NCI-H748 treated with DMSO at 0.1 percent for 48 hours (cell line): ENCODE measurements around the gene CDK5.

Experiments used
- DNase-seq: peaks from one replicate; lab custom pipeline; 2025; lab: John Stamatoyannopoulos, UW

CDK5 gene

GRCh38 chr7:151057506-151057988, at the start of gene CDK5:
TSS of gene CDK5 (minus strand) at chr7:151057897. CDS start at chr7:151057848, 49 bp downstream.
- DNase-seq = peak; percentile 49

GRCh38 chr7:151104411-151105235, 46.9 kb upstream of the CDK5 start:
- DNase-seq = no peak

DNA sequence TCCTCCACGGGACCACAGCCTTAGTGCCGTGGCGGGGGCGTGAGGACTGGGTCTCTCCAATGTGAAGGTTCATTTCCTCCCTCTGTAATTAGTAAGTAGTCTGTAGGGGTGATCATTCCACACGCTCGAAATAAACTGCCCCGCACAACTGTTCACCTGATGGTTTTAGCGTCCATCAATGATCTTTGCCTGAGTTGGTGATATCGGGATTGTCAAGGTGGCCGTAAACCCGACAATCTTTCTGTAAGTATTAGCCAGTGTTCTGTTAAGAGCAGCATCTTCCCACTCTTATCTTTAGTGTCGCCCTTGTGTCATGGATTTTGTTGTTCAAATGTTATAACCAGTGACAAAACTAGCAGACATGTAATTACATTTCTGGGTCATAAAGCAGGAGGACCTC, 46.3 kb upstream of the CDK5 start:
- no peak for DNase-seq

DNA sequence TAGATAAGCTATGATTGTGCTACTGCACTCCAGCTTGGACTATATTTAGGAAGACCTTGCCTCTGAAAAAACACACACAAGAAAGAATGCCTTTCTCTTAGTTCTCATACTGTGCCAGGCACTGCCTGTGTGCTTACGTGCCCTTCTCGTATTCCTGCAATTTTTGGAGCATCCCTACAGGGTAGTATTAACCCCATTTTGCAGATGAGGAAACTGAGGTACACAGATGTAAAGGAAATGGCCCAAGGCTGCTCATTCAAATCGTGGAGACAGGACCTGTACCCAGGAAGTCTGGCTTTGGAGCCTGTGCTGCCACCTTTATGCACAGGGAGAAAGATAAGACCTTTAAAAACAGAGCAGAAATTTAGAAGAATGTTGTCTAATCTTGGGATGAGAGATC, 45.3 kb upstream of the CDK5 start:
- no peak for DNase-seq

- no peak for DNase-seq
Observed at GRCh38 chr7:151101621-151102396, 44.1 kb upstream of the CDK5 start.

- DNase-seq = no peak
Observed at GRCh38 chr7:151100921-151101320, 43.2 kb upstream of the CDK5 start.

DNA sequence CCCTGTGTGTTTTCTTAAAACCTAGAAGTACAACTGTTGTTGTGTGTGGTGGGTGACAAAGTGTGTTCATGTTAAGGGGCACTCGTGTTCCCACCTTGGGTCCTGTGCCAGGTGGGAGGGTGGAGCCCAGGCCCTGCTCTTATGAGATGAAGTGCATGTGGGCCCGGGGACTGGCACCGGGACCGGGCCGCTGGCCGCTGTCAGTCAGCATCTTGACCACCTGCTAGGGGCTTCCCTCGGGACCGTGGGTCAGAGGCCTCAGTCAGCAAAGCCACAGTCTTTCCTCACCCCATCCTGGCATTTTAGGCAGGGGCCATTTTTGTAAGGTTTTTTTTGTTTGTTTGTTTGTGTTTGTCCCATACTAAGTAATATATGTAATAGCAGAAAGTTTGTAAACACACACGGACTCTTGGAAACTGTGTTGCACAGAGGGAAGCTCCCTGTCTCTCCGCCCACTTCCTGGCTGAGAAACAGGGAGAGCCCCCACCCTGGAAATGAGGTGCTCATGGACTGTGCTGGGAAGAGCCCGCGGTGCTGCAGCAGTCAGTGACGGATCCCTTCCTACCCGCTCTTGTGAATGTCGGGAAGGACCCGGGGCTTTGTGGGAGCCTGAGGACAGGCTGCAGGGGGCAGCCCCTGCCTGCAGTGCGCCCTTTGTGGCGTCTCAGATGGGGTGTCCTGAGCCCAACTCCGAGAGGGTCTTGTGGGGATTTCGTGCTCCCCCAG, 42.0 kb upstream of the CDK5 start:
- no peak for DNase-seq

DNA sequence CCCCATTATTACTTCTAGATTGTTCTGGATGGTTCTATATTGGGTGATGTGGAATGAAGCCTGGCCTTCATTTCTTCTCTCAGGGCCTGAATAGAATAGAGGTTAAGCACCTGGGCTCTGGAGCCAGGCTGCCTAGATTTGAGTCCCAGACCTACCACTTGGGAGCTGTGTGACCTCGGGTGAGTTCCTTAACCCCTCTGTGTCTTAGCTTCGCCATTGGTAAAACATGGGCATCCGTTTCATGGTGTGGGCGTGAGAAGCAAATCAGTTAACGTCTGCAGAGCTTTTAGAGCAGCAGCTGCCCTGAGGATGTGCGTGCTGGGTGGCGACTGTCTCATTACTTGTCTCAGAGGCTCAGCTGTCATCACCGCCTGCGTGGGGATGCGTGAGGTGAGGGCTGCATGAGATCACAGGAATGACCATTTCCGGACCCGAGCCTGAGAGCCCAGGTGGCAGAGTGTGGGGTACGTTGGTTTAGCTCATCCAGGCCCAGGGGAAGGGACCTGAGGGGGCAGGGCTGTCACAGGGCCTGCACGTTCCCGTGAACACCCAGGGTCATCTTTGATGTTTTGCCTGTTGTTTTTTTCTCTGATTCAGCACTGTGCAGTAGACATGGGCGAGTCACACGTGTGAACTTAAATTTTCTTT, 38.3 kb upstream of the CDK5 start:
- DNase-seq = no peak

DNA sequence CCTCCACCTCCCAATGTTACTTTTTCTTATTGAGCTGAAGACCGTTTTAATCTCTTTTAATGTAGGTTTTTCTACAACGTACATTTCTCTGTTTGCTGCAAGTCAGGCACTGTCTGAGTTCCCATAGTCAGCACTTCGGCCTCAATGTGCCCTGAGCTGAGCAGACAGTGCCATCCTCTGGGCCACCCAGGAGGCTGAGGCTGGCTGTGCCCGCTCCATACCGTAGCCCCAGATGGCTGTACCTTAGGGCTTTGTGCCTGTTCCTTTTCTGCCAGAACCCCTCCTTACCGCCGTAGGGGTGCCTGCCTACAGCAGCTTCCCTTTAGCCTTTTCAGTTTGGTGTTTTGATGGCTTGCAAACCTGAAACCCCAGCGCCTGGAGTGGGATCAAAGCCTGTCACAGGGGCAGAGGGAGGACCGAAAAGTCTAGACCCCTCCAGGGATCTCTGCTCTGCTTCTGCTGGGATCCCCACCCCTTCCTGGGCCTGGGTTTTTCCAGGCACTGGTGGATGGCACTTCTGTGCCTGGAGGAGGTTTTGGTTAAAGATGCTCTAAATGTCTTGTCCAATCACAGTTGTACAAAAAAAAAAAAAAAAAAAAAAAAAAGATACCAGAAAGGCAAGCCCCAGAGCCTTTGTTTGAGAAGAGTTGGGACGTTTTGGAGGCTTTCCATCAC, 37.6 kb upstream of the CDK5 start:
- DNase-seq = no peak

- DNase-seq = no peak
Observed at GRCh38 chr7:151094675-151095074, 37.0 kb upstream of the CDK5 start.

DNA sequence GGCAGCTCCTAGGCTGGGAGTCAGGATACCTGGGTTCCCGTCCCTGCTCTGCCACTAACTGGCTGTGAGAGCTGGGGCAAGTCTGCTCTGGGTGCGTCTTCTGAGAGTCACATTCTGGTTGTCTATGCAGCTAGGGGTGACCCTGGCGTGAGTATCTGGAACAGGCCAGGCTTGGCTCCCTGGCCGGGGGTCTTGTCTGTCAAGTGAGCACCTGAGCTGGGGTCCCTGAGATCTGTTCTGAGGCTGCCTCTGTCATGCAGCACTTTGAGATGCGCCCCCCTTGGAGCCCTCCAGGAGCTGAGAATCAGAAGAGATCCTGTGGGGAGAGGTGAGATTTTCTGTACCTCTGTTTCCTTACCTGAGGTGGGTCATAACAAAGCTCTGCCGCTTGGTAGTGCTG, 36.1 kb upstream of the CDK5 start:
- no peak for DNase-seq

GRCh38 chr7:151091988-151092387, 34.3 kb upstream of the CDK5 start:
- DNase-seq = no peak

GRCh38 chr7:151091431-151091830, 33.7 kb upstream of the CDK5 start:
- DNase-seq = no peak

- no peak for DNase-seq
Observed at GRCh38 chr7:151091003-151091402, 33.3 kb upstream of the CDK5 start.

DNA sequence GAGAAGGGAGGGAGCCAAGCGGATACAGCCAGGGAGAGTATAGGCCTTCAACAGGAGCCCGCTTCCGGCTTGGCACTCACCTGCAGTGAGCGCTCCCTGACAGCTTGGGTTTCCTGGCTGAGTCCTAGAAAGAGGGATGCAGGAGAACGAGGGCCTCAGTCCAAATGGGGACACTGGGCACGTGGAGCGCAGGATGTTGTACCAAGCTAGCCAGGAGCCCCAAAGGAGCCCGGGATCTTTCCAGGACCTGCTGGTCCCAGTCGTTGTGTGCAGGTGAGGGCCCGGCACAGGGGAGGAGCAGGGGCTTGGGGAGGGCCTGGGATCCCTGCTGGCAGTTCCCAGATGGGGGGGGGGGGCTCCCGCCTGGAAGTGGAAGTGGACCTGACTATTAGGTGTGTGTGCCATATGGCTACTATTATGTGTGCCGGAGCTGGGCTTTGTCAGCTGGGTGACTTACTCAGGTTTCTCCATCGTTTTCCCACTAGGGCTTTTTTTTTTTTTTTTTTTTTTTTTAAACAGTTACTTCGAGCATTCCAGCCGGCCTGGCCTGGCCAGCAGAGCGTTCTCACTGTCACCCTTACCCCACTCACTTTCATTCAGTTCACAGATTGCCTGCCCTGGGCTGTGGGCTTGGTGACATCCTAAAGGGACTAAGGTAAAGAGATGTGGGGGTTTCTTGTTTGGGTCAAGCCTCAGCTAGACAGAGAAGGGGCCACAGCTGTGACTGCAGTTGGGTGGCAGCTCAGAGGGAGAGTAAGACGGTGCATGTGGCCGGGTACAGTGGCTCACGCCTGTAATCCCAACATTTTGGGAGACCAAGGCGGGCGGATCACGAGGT, 32.4 kb upstream of the CDK5 start:
- no peak for DNase-seq

- no peak for DNase-seq
Observed at GRCh38 chr7:151088856-151089699, 31.4 kb upstream of the CDK5 start.

GRCh38 chr7:151088019-151088855, 30.5 kb upstream of the CDK5 start:
- no peak for DNase-seq

DNA sequence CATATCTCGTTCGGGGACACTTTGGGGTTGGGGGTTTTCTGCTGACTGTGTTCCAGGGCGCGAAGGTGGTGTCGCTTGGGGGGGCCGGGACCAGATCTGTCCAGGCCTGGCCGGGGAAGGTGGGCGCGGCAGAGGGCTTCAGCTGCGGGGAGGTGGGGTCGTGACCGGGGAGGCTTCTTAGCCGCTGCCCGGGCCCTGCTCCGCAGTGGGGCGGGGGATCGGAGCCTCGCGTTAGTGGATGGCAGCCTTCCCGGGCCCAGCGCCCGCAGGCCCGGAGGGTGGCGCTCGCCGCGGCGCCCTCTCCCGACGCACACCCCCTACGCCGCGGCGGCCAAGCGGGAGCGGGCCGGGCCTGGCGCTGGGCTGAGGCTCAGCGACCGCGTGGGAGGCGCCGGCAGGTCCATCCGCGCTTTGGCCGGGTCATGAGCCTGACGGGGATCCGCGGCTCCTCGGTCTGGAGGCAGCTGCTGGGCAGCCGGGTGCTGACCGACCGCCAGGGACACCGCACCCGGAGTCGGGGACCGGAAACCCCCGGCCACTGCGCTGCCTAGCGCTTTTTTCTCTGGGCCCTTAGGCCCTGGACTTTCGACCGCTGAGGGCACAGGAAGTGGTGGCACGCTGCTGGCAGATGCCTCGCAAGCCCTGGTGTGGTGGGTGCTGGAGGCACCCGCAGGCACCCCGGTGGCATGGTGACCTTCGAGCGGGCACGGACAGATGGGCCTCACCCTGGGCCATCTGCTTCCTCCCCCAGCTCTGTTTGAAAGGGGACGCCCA, 29.7 kb upstream of the CDK5 start:
- peak; percentile 17 for DNase-seq
